CD4-positive, alpha-beta T cell (primary cell): Measurements from ENCODE around the gene TBC1D7. TPM values are rescaled to one million over a fixed set of nuclear protein-coding genes. Genes with fewer than 3 reads are reported as not detected.
"Not testable (repeated sequence)": the region's sequence is repeated elsewhere in the genome, so short reads cannot be mapped to it uniquely, and the experiment has no call there.

ENCODE experiments used
- ATAC-seq: fragments of 200-7000 bp; cut with Tn5 transposase; one replicate; pipeline ENCODE4 v1.10.0; 2022; ENCODE audit warnings: mild to moderate bottlenecking; ENCODE audit not compliant: poor library complexity
- CTCF ChIA-PET: fragments of 350-600 bp; sonication (Branson Sonifier 250); formaldehyde crosslinking; loops from one replicate; lab custom pipeline; 2021; ENCODE audit warnings: antibody characterized with exemption, inconsistent platforms; lab: Charles Lee
- POLR2A ChIA-PET: fragments of 350-600 bp; sonication (Branson Sonifier 250); formaldehyde crosslinking; loops from one replicate; lab custom pipeline; 2021; ENCODE audit warnings: antibody characterized with exemption, inconsistent platforms; lab: Charles Lee
- DNase-seq, 14 experiments: peaks; one replicate each; pipeline ENCODE4 v3.0.0-alpha.2; 2013 to 2020; ENCODE audit warnings: mixed read lengths in 2 of 14
- H3K27ac ChIP-seq, 2 donors: one replicate each; pipeline versions ENCODE4 v1.5.1 to v1.7.0; 2013; ENCODE audit warnings: low read length in 2 of 2, low read depth in 1 of 2, mild to moderate bottlenecking in 1 of 2
- H3K27me3 ChIP-seq, 2 experiments: 1 replicate in 1 of 2; 2 replicates in 1 of 2; pipeline versions ENCODE4 v1.6.1 to v1.7.0; 2013; ENCODE audit warnings: low read length in 2 of 2, control low read depth in 1 of 2, mild to moderate bottlenecking in 1 of 2, moderate library complexity in 1 of 2; ENCODE audit not compliant: insufficient read depth in 2 of 2, control insufficient read depth in 1 of 2
- H3K36me3 ChIP-seq: one replicate; pipeline ENCODE4 v1.6.1; 2013; ENCODE audit warnings: low read length, control low read depth; ENCODE audit not compliant: insufficient read depth
- H3K4me1 ChIP-seq: one replicate; pipeline ENCODE4 v1.6.1; 2013; ENCODE audit warnings: low read length, control low read depth; ENCODE audit not compliant: insufficient read depth
- H3K4me3 ChIP-seq: one replicate; pipeline ENCODE4 v1.5.1; 2013; ENCODE audit warnings: mild to moderate bottlenecking, low read length, moderate library complexity
- H3K9me3 ChIP-seq, 2 experiments: 1 replicate in 1 of 2; 2 replicates in 1 of 2; pipeline versions ENCODE4 v1.6.1 to v1.7.0; 2013; ENCODE audit warnings: low read length in 2 of 2, mild to moderate bottlenecking in 2 of 2, control low read depth in 1 of 2, moderate library complexity in 1 of 2; ENCODE audit not compliant: control insufficient read depth in 1 of 2, insufficient read depth in 1 of 2
- H3K27ac Mint-ChIP-seq: one replicate; pipeline ENCODE4 v1.8.0; 2020; ENCODE audit warnings: mixed read lengths
- H3K27me3 Mint-ChIP-seq: one replicate; pipeline ENCODE4 v1.8.0; 2021; ENCODE audit warnings: mixed read lengths
- H3K36me3 Mint-ChIP-seq: one replicate; pipeline ENCODE4 v1.8.0; 2021; ENCODE audit warnings: low read depth, mixed read lengths
- H3K4me1 Mint-ChIP-seq: one replicate; pipeline ENCODE4 v1.8.0; 2021; ENCODE audit warnings: low read depth, mixed read lengths
- H3K4me3 Mint-ChIP-seq: one replicate; pipeline ENCODE4 v1.8.0; 2020; ENCODE audit warnings: mild to moderate bottlenecking, mixed read lengths
- H3K9me3 Mint-ChIP-seq: one replicate; pipeline ENCODE4 v1.8.0; 2020; ENCODE audit warnings: mixed read lengths
- CTCF ChIP-seq: fragments of 200-600 bp; IDR thresholded peaks from one replicate; pipeline ENCODE4 v1.8.0; 2022; ENCODE audit warnings: antibody characterized with exemption, mild to moderate bottlenecking
- intact Hi-C, 2 experiments: fragments of 100-400 bp; cut with DNase I in 1 of 2; cut with micrococcal nuclease in 1 of 2; formaldehyde crosslinking; loops; one replicate each; pipeline versions ENCODE4 v1.15.1 to v1.9.0; 2023 to 2025; cut with DNase I, micrococcal nuclease
- total RNA-seq, 174 experiments: library from RNA in 2 of 174; stranded (reverse) in 2 of 174; gene quantifications; one replicate each; pipeline ENCODE4 v1.2.3 and lab custom pipeline; 2021 to 2026

The TBC1D7 gene
- total RNA-seq, 2 experiments from 2014 or later, result 10.2 to 12.3 TPM

GRCh38 chr6:13327691-13328075 lies 654 bp downstream of the TBC1D7 start:
- ChIA-PET POLR2A (interaction anchor here (0.6 to 2.9 kb wide), 9 partner anchors 8 to 486 kb away, joined by 3 to 27 read pairs (median 4); partner anchors contain the start of genes GFOD1, MCUR1, NOL7 and SIRT5), CTCF (interaction anchor here (1.7 kb wide), 1 partner anchor 288 kb away, joined by 9 read pairs; the partner anchor contains the start of gene NOL7)
- Histone ChIP-seq H3K27ac (peak overlapping the region; percentile 88 to 95), H3K36me3 (peaks cover 21% of the 10 kb centered on the region), H3K27me3 (no peaks in the 10 kb centered on the region), H3K9me3 (no peaks in the 10 kb centered on the region), H3K4me3 (peak overlapping the region; percentile 91), H3K4me1 (peaks cover 13% of the 10 kb centered on the region)
- peaks cover 47% of the 10 kb centered on the region for H3K36me3 Mint-ChIP-seq
- peaks cover 38% of the 10 kb centered on the region for H3K4me1 Mint-ChIP-seq
- peak; percentile 11 for ATAC-seq
- DNase-seq, result peak in 2 of 14 experiments; percentile 18 to 26
- intact Hi-C loops, result loop anchor here (2.0 to 10.0 kb wide), 6 partner anchors 247 to 1783 kb away; partner anchors contain the start of genes RANBP9 (in 2 of the 2), HIVEP1 (in 1 of the 2), NOL7 (in 1 of the 2) and SIRT5 (in 1 of the 2)
- no peaks in the 10 kb centered on the region for H3K27me3 Mint-ChIP-seq
- no peaks in the 10 kb centered on the region for H3K9me3 Mint-ChIP-seq
- peak overlapping the region; percentile 99 for H3K27ac Mint-ChIP-seq
- TF ChIP-seq CTCF, result no peak
- peak overlapping the region; percentile 97 for H3K4me3 Mint-ChIP-seq

GRCh38 chr6:13326031-13326586 lies 2.2 kb downstream of the TBC1D7 start:
- H3K4me1 ChIP-seq, result peaks cover 13% of the 10 kb centered on the region
- H3K4me3 ChIP-seq, H3K27me3 Mint-ChIP-seq, H3K27ac ChIP-seq, POLR2A ChIA-PET, H3K9me3 Mint-ChIP-seq, DNase-seq, CTCF ChIA-PET, H3K27ac Mint-ChIP-seq, ATAC-seq, H3K4me3 Mint-ChIP-seq, H3K27me3 ChIP-seq, H3K9me3 ChIP-seq: not testable (repeated sequence)
- Mint-ChIP-seq H3K36me3 (peaks cover 60% of the 10 kb centered on the region), H3K4me1 (peaks cover 31% of the 10 kb centered on the region)
- H3K36me3 ChIP-seq, result peaks cover 31% of the 10 kb centered on the region
- intact Hi-C loops, result loop anchor here (5.0 to 10.0 kb wide), 5 partner anchors 286 to 1781 kb away; partner anchors contain the start of genes RANBP9 (in 2 of the 2), HIVEP1 (in 1 of the 2) and NOL7 (in 1 of the 2)

- peaks cover 81% of the 10 kb centered on the region for H3K36me3 ChIP-seq
- DNase-seq, result no peak
- no peaks in the 10 kb centered on the region for H3K9me3 Mint-ChIP-seq
These were observed 8.3 kb downstream of the TBC1D7 start for GRCh38 chr6:13319891-13320564.

More at GRCh38 chr6:13319891-13320564, 8.3 kb downstream of the TBC1D7 start:
- no peak overlapping the region for H3K4me3 Mint-ChIP-seq
- Histone ChIP-seq H3K4me3 (no peak overlapping the region), H3K27ac (no peak overlapping the region), H3K4me1 (no peaks in the 10 kb centered on the region), H3K9me3 (no peaks in the 10 kb centered on the region), H3K27me3 (no peaks in the 10 kb centered on the region)
- ChIA-PET POLR2A (interaction anchor here (1.1 kb wide), 1 partner anchor 8 kb away, joined by 4 read pairs; the partner anchor contains the start of gene TBC1D7), CTCF (no interaction called here)
- ATAC-seq, result no peak
- no peak overlapping the region for H3K27ac Mint-ChIP-seq
- no peaks in the 10 kb centered on the region for H3K27me3 Mint-ChIP-seq
- TF ChIP-seq CTCF, result no peak
- no peaks in the 10 kb centered on the region for H3K4me1 Mint-ChIP-seq
- intact Hi-C loops, result loop anchor here in 1 of 2 experiments (10.0 kb wide), 1 partner anchor 1775 kb away; no protein-coding TSS in a partner anchor
- peaks cover 95% of the 10 kb centered on the region for H3K36me3 Mint-ChIP-seq
